HCT116 (cell line): ENCODE measurements around the gene GEMIN2. TPM values are rescaled to one million over a fixed set of nuclear protein-coding genes. Genes with fewer than 3 reads are reported as not detected.

ENCODE experiments used
- ATAC-seq: fragments of 200-7000 bp; cut with Tn5 transposase; 2 replicates; pipeline ENCODE4 v1.9.1; 2020; ENCODE audit warnings: mild to moderate bottlenecking, moderate library complexity
- BruUV-seq: library from RNA; stranded (reverse); fragments of 400-500 nt; replicated peaks from 2 replicates; lab custom pipeline; 2021; lab: Mats Ljungman, UMichigan
- CTCF ChIA-PET: fragments of 300-600 bp; sonication (Branson Sonifier 250); formaldehyde crosslinking; loops from one replicate; lab custom pipeline; 2021; ENCODE audit warnings: antibody characterized with exemption; lab: Charles Lee
- POLR2A ChIA-PET: fragments of 300-600, 350-600 bp; sonication (Branson Sonifier 250); formaldehyde crosslinking; loops from one replicate; lab custom pipeline; 2021; ENCODE audit warnings: antibody characterized with exemption; lab: Charles Lee
- RAD21 ChIA-PET, 2 experiments: fragments of 300-600 bp; sonication (Branson Sonifier 250); formaldehyde crosslinking; loops; one replicate each; lab custom pipeline; 2023; ENCODE audit warnings: low total read pairs in 2 of 2; ENCODE audit not compliant: uncharacterized antibody in 2 of 2, unreplicated experiment in 2 of 2, low non-redundant PET in 1 of 2; lab: Charles Lee
- DNase-seq: peaks from one replicate; pipeline ENCODE4 v3.0.0-alpha.2; 2010; ENCODE audit warnings: low read depth, low spot score
- H2AFZ ChIP-seq: fragments of 200-600 bp; shearing (Covaris generic), sonication (generic); 2 replicates; pipeline ENCODE4 v1.6.1; 2017; ENCODE audit warnings: low read depth, mixed run types, mixed read lengths, antibody characterized with exemption, low read length; ENCODE audit not compliant: poor library complexity, severe bottlenecking
- H3K27ac ChIP-seq: 2 replicates; pipeline ENCODE4 v1.5.1; 2012; ENCODE audit warnings: low read depth, low read length
- H3K27me3 ChIP-seq: fragments of 200-600 bp; sonication (generic); 2 replicates; pipeline ENCODE4 v1.6.1; 2016; ENCODE audit warnings: mixed run types, low read length, mixed read lengths; ENCODE audit not compliant: insufficient read depth
- H3K36me3 ChIP-seq, 2 experiments: fragments of 200-500 bp in 1 of 2; fragments of 200-600 bp in 1 of 2; sonication (Bioruptor generic) in 1 of 2; sonication (generic) in 1 of 2; 2 replicates each; pipeline versions ENCODE4 v1.5.1 to v1.6.1; 2014 to 2016; ENCODE audit warnings: low read length in 2 of 2, inconsistent platforms in 1 of 2, mixed read lengths in 1 of 2, mixed run types in 1 of 2; ENCODE audit not compliant: insufficient read depth in 2 of 2, control insufficient read depth in 1 of 2
- H3K4me1 ChIP-seq, 2 experiments: fragments of 200-600 bp in 1 of 2; sonication (generic) in 1 of 2; 2 replicates each; pipeline versions ENCODE4 v1.5.1 to v1.6.1; 2012 to 2017; ENCODE audit warnings: low read length in 2 of 2, inconsistent platforms in 1 of 2, mild to moderate bottlenecking in 1 of 2, mixed read lengths in 1 of 2, mixed run types in 1 of 2, moderate library complexity in 1 of 2; ENCODE audit not compliant: insufficient read depth in 2 of 2, control insufficient read depth in 1 of 2
- H3K4me2 ChIP-seq: fragments of 200-600 bp; sonication (generic); 2 replicates; pipeline ENCODE4 v1.6.1; 2017; ENCODE audit warnings: mixed run types, low read length, mixed read lengths
- H3K4me3 ChIP-seq, 2 experiments: fragments of 200-600 bp in 1 of 2; sonication (generic) in 1 of 2; replicated peaks in 1 of 2; 2 replicates each; pipeline ENCODE4 v1.5.1; 2011 to 2016; ENCODE audit warnings: low read length in 2 of 2, control low read depth in 1 of 2, low read depth in 1 of 2, mild to moderate bottlenecking in 1 of 2, mixed read lengths in 1 of 2, mixed run types in 1 of 2
- H3K79me2 ChIP-seq: fragments of 200-600 bp; sonication (generic); 2 replicates; pipeline ENCODE4 v1.6.1; 2017; ENCODE audit warnings: mild to moderate bottlenecking, mixed run types, low read length, moderate library complexity, mixed read lengths; ENCODE audit not compliant: insufficient read depth
- H3K9ac ChIP-seq: fragments of 200-600 bp; sonication (generic); 2 replicates; pipeline ENCODE4 v1.6.1; 2016; ENCODE audit warnings: low read length, mixed read lengths
- H3K9me2 ChIP-seq: fragments of 200-600 bp; sonication (generic), shearing (Covaris generic); 2 replicates; pipeline ENCODE4 v1.6.1; 2017; ENCODE audit warnings: mixed run types, mild to moderate bottlenecking, moderate library complexity; ENCODE audit not compliant: insufficient read depth
- H3K9me3 ChIP-seq, 2 experiments: fragments of 200-500 bp in 1 of 2; fragments of 200-600 bp in 1 of 2; sonication (Bioruptor generic) in 1 of 2; sonication (generic) in 1 of 2; 2 replicates each; pipeline ENCODE4 v1.6.1; 2014 to 2017; ENCODE audit warnings: low read length in 2 of 2, mixed read lengths in 2 of 2, inconsistent platforms in 1 of 2, low read depth in 1 of 2, mild to moderate bottlenecking in 1 of 2, mixed run types in 1 of 2, moderate library complexity in 1 of 2; ENCODE audit not compliant: control insufficient read depth in 1 of 2, insufficient read depth in 1 of 2
- H4K20me1 ChIP-seq: fragments of 200-600 bp; sonication (generic), shearing (Covaris generic); 2 replicates; pipeline ENCODE4 v1.6.1; 2017; ENCODE audit warnings: mixed run types, mild to moderate bottlenecking, moderate library complexity; ENCODE audit not compliant: insufficient read depth
- CBX3 ChIP-seq: IDR thresholded peaks from 2 replicates; pipeline ENCODE4 v1.6.1; 2012; ENCODE audit warnings: low read depth
- CEBPB ChIP-seq: IDR thresholded peaks from 2 replicates; pipeline ENCODE4 v1.6.1; 2012; ENCODE audit warnings: low read depth
- ELF1 ChIP-seq: IDR thresholded peaks from 2 replicates; pipeline ENCODE4 v1.6.1; 2012; ENCODE audit warnings: low read depth, borderline replicate concordance
- EZH2 ChIP-seq: fragments of 200-600 bp; sonication (generic); IDR thresholded peaks from 2 replicates; pipeline ENCODE4 v1.6.1; 2017; ENCODE audit warnings: antibody characterized with exemption, mixed run types
- EZH2phosphoT487 ChIP-seq: fragments of 200-600 bp; IDR thresholded peaks from 2 replicates; pipeline ENCODE4 v1.6.1; 2018; ENCODE audit warnings: antibody characterized with exemption, borderline replicate concordance
- FOSL1 ChIP-seq: IDR thresholded peaks from 2 replicates; pipeline ENCODE4 v1.6.1; 2012; ENCODE audit warnings: low read depth
- JUND ChIP-seq: IDR thresholded peaks from 2 replicates; pipeline ENCODE4 v1.6.1; 2012
- POLR2A ChIP-seq: IDR thresholded peaks from 2 replicates; pipeline ENCODE4 v1.7.0; 2011; ENCODE audit warnings: borderline replicate concordance; ENCODE audit not compliant: insufficient read depth, insufficient read length; ENCODE audit errors: extremely low read depth
- POLR2AphosphoS5 ChIP-seq: IDR thresholded peaks from 2 replicates; pipeline ENCODE4 v1.6.1; 2011; ENCODE audit warnings: mild to moderate bottlenecking, low read depth, low read length, moderate library complexity
- RAD21 ChIP-seq: IDR thresholded peaks from 2 replicates; pipeline ENCODE4 v1.6.1; 2012; ENCODE audit warnings: low read depth, mild to moderate bottlenecking
- SIN3A ChIP-seq: IDR thresholded peaks from 2 replicates; pipeline ENCODE4 v1.6.1; 2012; ENCODE audit warnings: low read depth
- SP1 ChIP-seq: IDR thresholded peaks from 2 replicates; pipeline ENCODE4 v1.6.1; 2012; ENCODE audit warnings: low read depth
- SRF ChIP-seq: IDR thresholded peaks from 2 replicates; pipeline ENCODE4 v1.6.1; 2012; ENCODE audit warnings: low read depth
- TCF7L2 ChIP-seq: IDR thresholded peaks from 2 replicates; pipeline ENCODE4 v1.7.0; 2011; ENCODE audit warnings: borderline replicate concordance, inconsistent platforms; ENCODE audit not compliant: insufficient read depth, insufficient read length; ENCODE audit errors: extremely low read depth
- YY1 ChIP-seq: IDR thresholded peaks from 2 replicates; pipeline ENCODE4 v1.6.1; 2011; ENCODE audit warnings: low read length, low read depth, moderate library complexity, mild to moderate bottlenecking; ENCODE audit not compliant: insufficient replicate concordance; ENCODE audit errors: extremely low read depth
- ZFX ChIP-seq: fragments of 450-650 bp; IDR thresholded peaks from 2 replicates; pipeline ENCODE4 v1.6.1; 2017
- ZNF274 ChIP-seq: fragments of 200-500 bp; sonication (Bioruptor generic); IDR thresholded peaks from 2 replicates; pipeline ENCODE4 v1.6.1; 2014; ENCODE audit warnings: mild to moderate bottlenecking, low read depth, low read length, inconsistent platforms
- intact Hi-C: fragments of 100-400 bp; cut with micrococcal nuclease; formaldehyde crosslinking; loops from 2 replicates; pipeline ENCODE4 v1.10.0; 2022
- total RNA-seq: library from RNA; stranded (reverse); gene quantifications from one replicate; pipeline ENCODE4 v1.2.1, GENCODE V29; 2021; ENCODE audit not compliant: unreplicated experiment
- TF ChIP-seq, protein P1 (sequence below): IDR thresholded peaks from 2 replicates; pipeline ENCODE4 v1.6.1; 2012
- TF ChIP-seq, protein P2 (sequence below): IDR thresholded peaks from 2 replicates; pipeline ENCODE4 v1.6.1; 2012
- TF ChIP-seq, protein P3 (sequence below): IDR thresholded peaks from 2 replicates; pipeline ENCODE4 v1.6.1; 2012; ENCODE audit warnings: low read depth
- TF ChIP-seq, protein P4 (sequence below), 3 experiments: fragments of 200-600 bp in 1 of 3; sonication (generic) in 1 of 3; IDR thresholded peaks in 2 of 3; conservative IDR thresholded peaks in 1 of 3; 2 replicates each; pipeline ENCODE4 v1.5.1; 2012 to 2017; ENCODE audit warnings: low read depth in 2 of 3, low read length in 2 of 3, antibody characterized with exemption in 1 of 3, borderline replicate concordance in 1 of 3, control low read depth in 1 of 3, mild to moderate bottlenecking in 1 of 3, mixed read lengths in 1 of 3, mixed run types in 1 of 3, moderate library complexity in 1 of 3; ENCODE audit not compliant: insufficient read depth in 1 of 3

GEMIN2 gene
- total RNA-seq, 1 experiment from 2014 or later: 27.3 TPM

DNA sequence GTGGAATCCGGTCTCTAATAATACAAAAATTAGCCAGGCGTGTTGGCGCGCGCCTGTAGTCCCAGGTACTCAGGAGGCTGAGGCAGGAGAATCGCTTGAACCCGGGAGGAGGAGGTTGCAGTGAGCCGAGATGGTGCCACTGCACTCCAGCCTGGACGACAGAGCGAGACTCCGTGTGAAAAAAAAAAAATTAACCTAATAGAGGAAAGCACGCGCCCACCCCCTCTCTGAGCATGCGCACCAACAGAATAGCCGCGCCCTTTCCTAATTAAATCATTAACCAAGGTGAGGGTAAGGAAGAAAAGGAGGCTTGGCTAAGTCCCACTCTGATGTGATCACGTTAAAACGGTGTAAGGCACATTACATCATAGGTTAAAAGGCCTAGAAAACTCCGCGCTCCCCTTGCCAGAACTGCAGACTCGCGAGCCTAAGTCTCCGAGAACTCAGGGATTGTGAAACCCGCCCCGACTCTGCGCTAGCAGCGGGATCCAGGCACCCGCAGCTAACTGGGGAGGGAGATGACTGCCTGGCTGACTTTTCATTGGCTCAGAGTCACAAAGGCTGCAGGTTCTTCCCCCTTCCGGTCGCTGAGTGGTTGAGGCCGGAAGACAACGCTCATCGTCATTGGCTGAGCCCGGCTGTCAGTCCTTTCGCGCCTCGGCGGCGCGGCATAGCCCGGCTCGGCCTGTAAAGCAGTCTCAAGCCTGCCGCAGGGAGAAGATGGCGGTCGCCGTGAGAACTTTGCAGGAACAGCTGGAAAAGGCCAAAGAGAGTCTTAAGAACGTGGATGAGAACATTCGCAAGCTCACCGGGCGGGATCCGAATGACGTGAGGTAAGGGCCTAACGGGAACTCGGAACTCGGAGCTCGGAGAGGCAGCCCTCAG, 60.7 kb downstream of the GEMIN2 start, which contains the start of gene PNN:
Gene PNN (plus strand): TSS at position 695 of the 885 bp plus-strand sequence. CDS start 26 bp downstream, at position 721.
- Histone ChIP-seq H3K27ac (peak within 1 kb of the TSS; percentile 91), H3K4me1 (peaks cover 8 to 27% of the 10 kb centered on the region in 2 experiments; a peak in 3 of 4 replicates), H3K27me3 (no peaks in the 10 kb centered on the region), H3K79me2 (peaks cover 47% of the 10 kb centered on the region), H3K9ac (peak within 1 kb of the TSS; percentile 98), H2AFZ (no peak within 1 kb of the TSS), H3K4me3 (peak within 1 kb of the TSS; percentile 85 to 96), H4K20me1 (0 out of 2 replicates have a peak, but pooled peaks cover 5% of the 10 kb centered on the region), H3K9me2 (no peaks in the 10 kb centered on the region), H3K4me2 (peak within 1 kb of the TSS; percentile 89), H3K36me3 (peaks cover 36 to 41% of the 10 kb centered on the region in 2 experiments), H3K9me3 (no peaks in the 10 kb centered on the region)
- ChIA-PET RAD21 (interaction anchor here in 1 of 2 experiments (0.7 kb wide), 1 partner anchor 35 kb away, joined by 3 read pairs; no protein-coding TSS in a partner anchor), CTCF (no interaction called here), POLR2A (interaction anchor here (0.8 to 1.0 kb wide), 4 partner anchors 11 to 43 kb away, joined by 3 read pairs; no protein-coding TSS in a partner anchor)
- BruUV-seq: no TSS peak
- DNase-seq (peak; percentile 99), ATAC-seq (peak; percentile 87)
- intact Hi-C loops: loop anchor here (2.0 to 5.0 kb wide), 4 partner anchors 44 to 258 kb away; partner anchors contain the start of genes FBXO33 and GEMIN2
- peak; percentile 93 for TF ChIP-seq POLR2AphosphoS5
- TF ChIP-seq POLR2A: peak; percentile 93
- no peak for TF ChIP-seq RAD21
- no peak for TF ChIP-seq EZH2phosphoT487
- TF ChIP-seq FOSL1: no peak
- no peak; the same call in 1 of the 2 replicates for TF ChIP-seq SRF
- peak; percentile 73 for TF ChIP-seq TCF7L2
- TF ChIP-seq CEBPB: peak; percentile 97
- no peak; the same call in 1 of the 2 replicates for TF ChIP-seq ZFX
- TF ChIP-seq, protein P1, sequence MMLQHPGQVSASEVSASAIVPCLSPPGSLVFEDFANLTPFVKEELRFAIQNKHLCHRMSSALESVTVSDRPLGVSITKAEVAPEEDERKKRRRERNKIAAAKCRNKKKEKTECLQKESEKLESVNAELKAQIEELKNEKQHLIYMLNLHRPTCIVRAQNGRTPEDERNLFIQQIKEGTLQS: no peak
- peak; percentile 100 for TF ChIP-seq SP1
- TF ChIP-seq CBX3: peak; percentile 67; the same call in 1 of the 2 replicates
- TF ChIP-seq, protein P2, sequence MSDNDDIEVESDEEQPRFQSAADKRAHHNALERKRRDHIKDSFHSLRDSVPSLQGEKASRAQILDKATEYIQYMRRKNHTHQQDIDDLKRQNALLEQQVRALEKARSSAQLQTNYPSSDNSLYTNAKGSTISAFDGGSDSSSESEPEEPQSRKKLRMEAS: peak; percentile 87
- TF ChIP-seq, protein P3, sequence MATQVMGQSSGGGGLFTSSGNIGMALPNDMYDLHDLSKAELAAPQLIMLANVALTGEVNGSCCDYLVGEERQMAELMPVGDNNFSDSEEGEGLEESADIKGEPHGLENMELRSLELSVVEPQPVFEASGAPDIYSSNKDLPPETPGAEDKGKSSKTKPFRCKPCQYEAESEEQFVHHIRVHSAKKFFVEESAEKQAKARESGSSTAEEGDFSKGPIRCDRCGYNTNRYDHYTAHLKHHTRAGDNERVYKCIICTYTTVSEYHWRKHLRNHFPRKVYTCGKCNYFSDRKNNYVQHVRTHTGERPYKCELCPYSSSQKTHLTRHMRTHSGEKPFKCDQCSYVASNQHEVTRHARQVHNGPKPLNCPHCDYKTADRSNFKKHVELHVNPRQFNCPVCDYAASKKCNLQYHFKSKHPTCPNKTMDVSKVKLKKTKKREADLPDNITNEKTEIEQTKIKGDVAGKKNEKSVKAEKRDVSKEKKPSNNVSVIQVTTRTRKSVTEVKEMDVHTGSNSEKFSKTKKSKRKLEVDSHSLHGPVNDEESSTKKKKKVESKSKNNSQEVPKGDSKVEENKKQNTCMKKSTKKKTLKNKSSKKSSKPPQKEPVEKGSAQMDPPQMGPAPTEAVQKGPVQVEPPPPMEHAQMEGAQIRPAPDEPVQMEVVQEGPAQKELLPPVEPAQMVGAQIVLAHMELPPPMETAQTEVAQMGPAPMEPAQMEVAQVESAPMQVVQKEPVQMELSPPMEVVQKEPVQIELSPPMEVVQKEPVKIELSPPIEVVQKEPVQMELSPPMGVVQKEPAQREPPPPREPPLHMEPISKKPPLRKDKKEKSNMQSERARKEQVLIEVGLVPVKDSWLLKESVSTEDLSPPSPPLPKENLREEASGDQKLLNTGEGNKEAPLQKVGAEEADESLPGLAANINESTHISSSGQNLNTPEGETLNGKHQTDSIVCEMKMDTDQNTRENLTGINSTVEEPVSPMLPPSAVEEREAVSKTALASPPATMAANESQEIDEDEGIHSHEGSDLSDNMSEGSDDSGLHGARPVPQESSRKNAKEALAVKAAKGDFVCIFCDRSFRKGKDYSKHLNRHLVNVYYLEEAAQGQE: no peak
- TF ChIP-seq YY1: peak; percentile 81
- no peak for TF ChIP-seq EZH2
- peak; percentile 88 for TF ChIP-seq JUND
- peak; percentile 51; the same call in 1 of the 2 replicates for TF ChIP-seq ELF1
- TF ChIP-seq SIN3A: peak; percentile 79
- no peak for TF ChIP-seq ZNF274
- TF ChIP-seq, protein P4, sequence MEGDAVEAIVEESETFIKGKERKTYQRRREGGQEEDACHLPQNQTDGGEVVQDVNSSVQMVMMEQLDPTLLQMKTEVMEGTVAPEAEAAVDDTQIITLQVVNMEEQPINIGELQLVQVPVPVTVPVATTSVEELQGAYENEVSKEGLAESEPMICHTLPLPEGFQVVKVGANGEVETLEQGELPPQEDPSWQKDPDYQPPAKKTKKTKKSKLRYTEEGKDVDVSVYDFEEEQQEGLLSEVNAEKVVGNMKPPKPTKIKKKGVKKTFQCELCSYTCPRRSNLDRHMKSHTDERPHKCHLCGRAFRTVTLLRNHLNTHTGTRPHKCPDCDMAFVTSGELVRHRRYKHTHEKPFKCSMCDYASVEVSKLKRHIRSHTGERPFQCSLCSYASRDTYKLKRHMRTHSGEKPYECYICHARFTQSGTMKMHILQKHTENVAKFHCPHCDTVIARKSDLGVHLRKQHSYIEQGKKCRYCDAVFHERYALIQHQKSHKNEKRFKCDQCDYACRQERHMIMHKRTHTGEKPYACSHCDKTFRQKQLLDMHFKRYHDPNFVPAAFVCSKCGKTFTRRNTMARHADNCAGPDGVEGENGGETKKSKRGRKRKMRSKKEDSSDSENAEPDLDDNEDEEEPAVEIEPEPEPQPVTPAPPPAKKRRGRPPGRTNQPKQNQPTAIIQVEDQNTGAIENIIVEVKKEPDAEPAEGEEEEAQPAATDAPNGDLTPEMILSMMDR (IDR thresholded peaks at IDR 0.05 in 2 of 3, conservative IDR thresholded peaks at IDR 0.05 in 1 of 3; ENCODE audit: borderline replicate concordance in 1 of 3, insufficient read depth in 1 of 3, low read depth in 2 of 3, low read length in 2 of 3): no peak
